GM13977 (cell line): Measurements from ENCODE around the gene TCHH.

ENCODE experiments used
- DNase-seq: peaks from one replicate; pipeline ENCODE4 v3.0.0; 2012; ENCODE audit warnings: low spot score
- in situ Hi-C: fragments of 300-500 bp; cut with MboI; formaldehyde crosslinking; loops from one replicate; pipeline ENCODE4 v1.12.0; 2022; ENCODE audit warnings: low sequenced_read_pairs, low pct_unique_long_range_greater_than_20kb, mixed read lengths, inconsistent platforms; ENCODE audit not compliant: unreplicated experiment
- TF ChIP-seq, protein P1 (sequence below): IDR thresholded peaks from 2 replicates; pipeline ENCODE4 v1.5.1; 2012; ENCODE audit warnings: mild to moderate bottlenecking, control low read depth; ENCODE audit not compliant: insufficient read depth; ENCODE audit errors: extremely low read depth, missing control alignments

Gene TCHH

DNA sequence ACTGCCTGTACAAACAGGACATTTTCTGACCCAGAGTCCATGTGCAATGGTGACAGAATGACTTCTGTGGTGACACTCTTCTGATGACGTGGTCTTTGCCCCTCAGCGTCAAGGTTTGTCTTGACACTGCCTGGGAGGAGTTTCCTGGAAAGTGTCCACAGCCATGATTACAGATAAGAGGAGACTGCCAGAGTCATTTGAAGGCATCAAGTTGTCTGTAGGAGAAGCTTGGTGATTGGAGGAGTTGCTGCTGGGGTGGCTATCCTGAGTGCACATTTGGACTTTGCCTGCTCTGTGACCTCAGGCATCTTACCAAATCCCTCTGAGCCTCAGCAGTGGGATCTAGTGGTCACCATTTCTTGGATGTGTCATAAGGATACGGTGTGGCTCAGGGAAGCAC lies 44.1 kb downstream of the TCHH start:
- in situ Hi-C loops, result loop anchor here (25.0 kb wide), 1 partner anchor 391 kb away; no protein-coding TSS in a partner anchor
- DNase-seq, result no peak
- TF ChIP-seq, protein P1, sequence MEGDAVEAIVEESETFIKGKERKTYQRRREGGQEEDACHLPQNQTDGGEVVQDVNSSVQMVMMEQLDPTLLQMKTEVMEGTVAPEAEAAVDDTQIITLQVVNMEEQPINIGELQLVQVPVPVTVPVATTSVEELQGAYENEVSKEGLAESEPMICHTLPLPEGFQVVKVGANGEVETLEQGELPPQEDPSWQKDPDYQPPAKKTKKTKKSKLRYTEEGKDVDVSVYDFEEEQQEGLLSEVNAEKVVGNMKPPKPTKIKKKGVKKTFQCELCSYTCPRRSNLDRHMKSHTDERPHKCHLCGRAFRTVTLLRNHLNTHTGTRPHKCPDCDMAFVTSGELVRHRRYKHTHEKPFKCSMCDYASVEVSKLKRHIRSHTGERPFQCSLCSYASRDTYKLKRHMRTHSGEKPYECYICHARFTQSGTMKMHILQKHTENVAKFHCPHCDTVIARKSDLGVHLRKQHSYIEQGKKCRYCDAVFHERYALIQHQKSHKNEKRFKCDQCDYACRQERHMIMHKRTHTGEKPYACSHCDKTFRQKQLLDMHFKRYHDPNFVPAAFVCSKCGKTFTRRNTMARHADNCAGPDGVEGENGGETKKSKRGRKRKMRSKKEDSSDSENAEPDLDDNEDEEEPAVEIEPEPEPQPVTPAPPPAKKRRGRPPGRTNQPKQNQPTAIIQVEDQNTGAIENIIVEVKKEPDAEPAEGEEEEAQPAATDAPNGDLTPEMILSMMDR, result no peak

DNA sequence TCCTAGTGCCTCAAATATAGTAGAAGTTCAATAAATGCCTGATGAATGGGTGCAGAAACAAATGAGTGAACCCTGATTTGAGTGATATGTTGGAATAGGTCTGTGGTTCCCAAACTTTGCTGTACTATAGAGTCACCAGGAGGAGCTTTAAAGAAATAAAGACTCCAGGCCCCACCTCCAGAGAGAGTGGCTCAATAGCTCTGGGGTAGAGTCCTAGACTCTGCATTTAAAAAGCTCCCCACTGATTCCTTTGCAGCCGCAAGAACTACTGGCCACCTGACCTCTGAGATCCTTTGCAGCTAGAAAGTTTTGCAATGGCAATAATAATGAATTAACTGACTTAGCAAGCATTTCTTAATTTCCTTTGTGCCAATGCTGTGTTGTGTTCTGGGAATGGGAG lies 47.3 kb downstream of the TCHH start:
- DNase-seq, result no peak
- in situ Hi-C loops, result loop anchor here (25.0 kb wide), 1 partner anchor 394 kb away; no protein-coding TSS in a partner anchor
- TF ChIP-seq, protein P1, result no peak

DNA sequence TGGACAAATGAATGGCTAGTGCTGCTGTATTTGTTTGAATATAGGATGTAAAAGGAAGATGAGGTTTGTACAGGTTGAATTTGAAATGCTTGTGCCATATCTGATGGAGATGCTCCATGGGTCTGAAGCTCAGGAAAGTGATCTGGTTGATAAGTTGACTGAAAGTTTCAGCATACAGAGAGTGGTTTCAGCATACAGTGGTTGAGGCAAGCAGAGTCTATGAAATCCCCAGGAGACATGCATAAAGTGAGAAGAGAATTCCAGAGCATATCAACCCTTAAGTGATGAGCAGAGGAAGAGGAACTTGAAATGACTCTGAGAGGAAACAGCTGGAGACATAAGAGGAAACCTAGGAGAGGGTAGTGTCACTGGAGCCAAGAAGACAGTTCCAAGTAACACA lies 48.1 kb downstream of the TCHH start:
- no peak for DNase-seq
- in situ Hi-C loops, result loop anchor here (25.0 kb wide), 1 partner anchor 395 kb away; no protein-coding TSS in a partner anchor
- TF ChIP-seq, protein P1, result no peak

DNA sequence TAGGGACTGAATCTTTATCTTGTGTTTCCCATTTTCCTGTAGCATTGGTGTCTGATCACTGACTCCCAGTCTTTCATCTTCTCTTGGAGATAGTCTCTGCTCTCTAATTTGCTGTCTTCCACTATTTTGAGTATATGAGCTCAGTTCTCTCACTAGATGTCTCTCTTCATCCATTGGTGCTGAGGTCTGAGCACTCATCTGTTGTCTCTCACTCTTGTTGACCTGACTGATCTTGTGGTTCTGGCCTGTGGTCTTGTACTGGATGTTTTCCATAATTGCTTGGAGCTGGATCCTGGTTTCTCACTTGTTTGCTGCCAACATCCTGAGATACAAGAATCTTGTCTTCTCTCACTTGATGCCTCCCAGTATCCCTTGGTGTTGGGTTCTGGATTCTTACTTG lies 53.3 kb downstream of the TCHH start:
- TF ChIP-seq, protein P1, result no peak
- in situ Hi-C loops, result loop anchor here (25.0 kb wide), 1 partner anchor 400 kb away; no protein-coding TSS in a partner anchor
- no peak for DNase-seq
